Measurements from ENCODE around the gene METAP1D.

The METAP1D gene

GRCh38 chr2:172012677-172013391, 13.1 kb downstream of the METAP1D start:
- Histone ChIP-seq H3K4me1 (ENCODE audit: insufficient read depth, low read length) (peaks cover 16% of the 10 kb centered on the region), H3K9me3 (ENCODE audit: control insufficient read depth, insufficient read depth, low read length) (no peaks in the 10 kb centered on the region), H3K36me3 (ENCODE audit: insufficient read depth, low read length) (no peaks in the 10 kb centered on the region), H3K9ac (ENCODE audit: low read depth, low read length) (no peak overlapping the region)

GRCh38 chr2:172013396-172013795, 13.6 kb downstream of the METAP1D start:
- Histone ChIP-seq H3K4me1 (ENCODE audit: insufficient read depth, low read length) (peaks cover 16% of the 10 kb centered on the region), H3K9ac (ENCODE audit: low read depth, low read length) (no peak overlapping the region)

GRCh38 chr2:172021074-172021931, 21.6 kb downstream of the METAP1D start:
- H3K9me3 ChIP-seq (ENCODE audit: control insufficient read depth, insufficient read depth, low read length), result no peaks in the 10 kb centered on the region

More at GRCh38 chr2:172013396-172013795, 13.6 kb downstream of the METAP1D start:
- H3K36me3 ChIP-seq (ENCODE audit: insufficient read depth, low read length), result no peaks in the 10 kb centered on the region
- H3K9me3 ChIP-seq (ENCODE audit: control insufficient read depth, insufficient read depth, low read length), result no peaks in the 10 kb centered on the region

DNA sequence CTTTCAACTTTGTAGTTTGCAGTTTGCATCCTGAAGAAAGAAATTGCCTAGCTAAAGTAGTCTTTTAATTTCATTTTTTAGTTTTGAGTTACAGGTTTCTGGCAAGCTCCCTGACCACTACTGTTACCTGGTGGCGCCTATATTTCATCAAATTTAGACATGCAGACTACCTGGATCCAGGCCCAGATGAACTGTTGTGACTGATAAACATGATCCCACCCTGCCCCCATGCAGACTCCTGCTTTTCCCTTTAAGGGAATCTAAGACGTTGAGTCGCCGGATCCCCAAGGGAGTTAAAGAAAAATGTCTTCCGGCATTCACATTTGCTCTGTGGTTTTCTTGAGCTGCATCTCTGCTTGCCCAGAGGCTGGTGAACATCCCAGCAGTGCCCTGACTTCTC, 22.2 kb downstream of the METAP1D start:
- no peak overlapping the region for H3K9ac ChIP-seq (ENCODE audit: low read depth, low read length)
- no peaks in the 10 kb centered on the region for H3K9me3 ChIP-seq (ENCODE audit: control insufficient read depth, insufficient read depth, low read length)
- peaks cover 14% of the 10 kb centered on the region for H3K4me1 ChIP-seq (ENCODE audit: insufficient read depth, low read length)
- H3K36me3 ChIP-seq (ENCODE audit: insufficient read depth, low read length), result no peaks in the 10 kb centered on the region

More at GRCh38 chr2:172021074-172021931, 21.6 kb downstream of the METAP1D start:
- Histone ChIP-seq H3K4me1 (ENCODE audit: insufficient read depth, low read length) (peaks cover 14% of the 10 kb centered on the region), H3K36me3 (ENCODE audit: insufficient read depth, low read length) (no peaks in the 10 kb centered on the region), H3K9ac (ENCODE audit: low read depth, low read length) (no peak overlapping the region)

- Histone ChIP-seq H3K9me3 (ENCODE audit: control insufficient read depth, insufficient read depth, low read length) (no peaks in the 10 kb centered on the region), H3K9ac (ENCODE audit: low read depth, low read length) (no peak overlapping the region), H3K4me1 (ENCODE audit: insufficient read depth, low read length) (no peaks in the 10 kb centered on the region), H3K36me3 (ENCODE audit: insufficient read depth, low read length) (no peaks in the 10 kb centered on the region)
Observed at GRCh38 chr2:172031536-172031935, 31.8 kb downstream of the METAP1D start.

GRCh38 chr2:172038121-172038520, 38.4 kb downstream of the METAP1D start:
- Histone ChIP-seq H3K9me3 (ENCODE audit: control insufficient read depth, insufficient read depth, low read length) (no peaks in the 10 kb centered on the region), H3K9ac (ENCODE audit: low read depth, low read length) (no peak overlapping the region), H3K36me3 (ENCODE audit: insufficient read depth, low read length) (no peaks in the 10 kb centered on the region), H3K4me1 (ENCODE audit: insufficient read depth, low read length) (no peaks in the 10 kb centered on the region)

- no peaks in the 10 kb centered on the region for H3K36me3 ChIP-seq (ENCODE audit: insufficient read depth, low read length)
- H3K9ac ChIP-seq (ENCODE audit: low read depth, low read length), result no peak overlapping the region
- no peaks in the 10 kb centered on the region for H3K4me1 ChIP-seq (ENCODE audit: insufficient read depth, low read length)
- H3K9me3 ChIP-seq (ENCODE audit: control insufficient read depth, insufficient read depth, low read length), result no peaks in the 10 kb centered on the region
Observed at GRCh38 chr2:172038604-172039003, 38.9 kb downstream of the METAP1D start.

GRCh38 chr2:172039011-172039704, 39.4 kb downstream of the METAP1D start:
- Histone ChIP-seq H3K36me3 (ENCODE audit: insufficient read depth, low read length) (no peaks in the 10 kb centered on the region), H3K9me3 (ENCODE audit: control insufficient read depth, insufficient read depth, low read length) (no peaks in the 10 kb centered on the region), H3K9ac (ENCODE audit: low read depth, low read length) (no peak overlapping the region)

GRCh38 chr2:172040311-172040710, 40.6 kb downstream of the METAP1D start:
- H3K9ac ChIP-seq (ENCODE audit: low read depth, low read length), result no peak overlapping the region
- no peaks in the 10 kb centered on the region for H3K36me3 ChIP-seq (ENCODE audit: insufficient read depth, low read length)
- no peaks in the 10 kb centered on the region for H3K4me1 ChIP-seq (ENCODE audit: insufficient read depth, low read length)
- no peaks in the 10 kb centered on the region for H3K9me3 ChIP-seq (ENCODE audit: control insufficient read depth, insufficient read depth, low read length)

More at GRCh38 chr2:172039011-172039704, 39.4 kb downstream of the METAP1D start:
- H3K4me1 ChIP-seq (ENCODE audit: insufficient read depth, low read length), result no peaks in the 10 kb centered on the region

DNA sequence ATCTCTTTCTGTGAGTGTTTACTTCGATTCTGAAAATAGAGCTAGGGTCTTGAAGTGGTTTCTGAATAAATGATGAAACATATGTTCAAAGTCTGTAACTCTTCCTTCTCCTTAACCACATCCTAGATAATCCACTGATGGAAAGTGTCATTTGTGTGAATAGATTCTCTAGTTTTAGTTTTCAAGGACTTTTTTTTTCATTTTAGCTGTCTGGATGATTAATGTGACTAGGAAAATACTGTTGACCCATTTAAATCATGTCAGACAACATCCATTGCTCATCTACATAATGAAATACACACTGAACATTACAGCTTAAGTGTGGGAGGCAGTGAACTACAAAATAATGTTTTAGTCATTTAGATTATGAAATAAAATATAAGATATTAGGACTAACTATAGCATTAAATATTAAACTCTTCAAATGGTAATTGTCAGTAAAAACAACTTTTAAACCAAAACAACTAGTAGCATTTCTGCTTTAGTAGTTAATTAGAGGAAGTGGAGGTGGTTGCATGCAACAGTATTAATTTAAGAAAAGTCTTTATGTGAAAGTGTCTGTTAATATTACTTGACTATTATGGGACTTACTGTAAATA, 46.4 kb downstream of the METAP1D start:
- H3K36me3 ChIP-seq (ENCODE audit: insufficient read depth, low read length), result no peaks in the 10 kb centered on the region
- no peak overlapping the region for H3K9ac ChIP-seq (ENCODE audit: low read depth, low read length)
- H3K9me3 ChIP-seq (ENCODE audit: control insufficient read depth, insufficient read depth, low read length), result no peaks in the 10 kb centered on the region
- H3K4me1 ChIP-seq (ENCODE audit: insufficient read depth, low read length), result no peaks in the 10 kb centered on the region

DNA sequence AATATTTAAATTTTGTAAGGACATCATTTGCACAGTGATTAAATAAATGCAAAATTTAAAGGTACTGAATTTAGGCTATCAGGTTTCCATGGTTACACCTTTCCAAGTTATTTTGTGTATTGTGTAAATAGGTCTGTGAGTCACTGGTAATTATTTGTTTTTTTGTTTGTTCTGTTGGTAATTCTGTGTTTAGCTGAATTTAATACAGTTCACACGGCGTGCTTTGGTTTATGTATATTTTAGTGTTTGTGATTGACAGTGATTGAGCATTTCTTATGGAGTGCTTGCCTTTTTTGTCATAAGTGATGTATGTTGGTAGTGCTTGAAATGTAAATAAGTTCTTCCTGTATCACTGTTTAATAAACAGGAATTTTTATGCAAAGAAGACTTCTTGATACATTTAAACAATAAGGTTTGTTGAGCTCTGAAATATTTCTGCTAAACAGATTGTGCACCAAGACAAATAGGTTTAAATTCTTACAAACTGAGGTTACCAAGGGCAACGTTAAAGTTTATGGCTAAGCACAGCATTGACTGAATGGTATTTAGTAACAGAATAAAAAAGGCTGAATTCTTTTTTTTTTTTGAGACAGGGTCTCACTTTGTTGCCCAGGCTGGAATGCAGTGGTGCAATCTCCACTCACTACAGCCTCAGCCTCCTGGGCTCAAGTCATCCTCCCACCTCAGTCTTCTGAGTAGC, 47.3 kb downstream of the METAP1D start:
- H3K4me1 ChIP-seq (ENCODE audit: insufficient read depth, low read length), result peaks cover under 1% of the 10 kb centered on the region; the same call in 1 of the 2 replicates
- no peaks in the 10 kb centered on the region for H3K36me3 ChIP-seq (ENCODE audit: insufficient read depth, low read length)
- H3K9ac ChIP-seq (ENCODE audit: low read depth, low read length), result no peak overlapping the region
- H3K9me3 ChIP-seq (ENCODE audit: control insufficient read depth, insufficient read depth, low read length), result no peaks in the 10 kb centered on the region

GRCh38 chr2:172047566-172048507, 48.1 kb downstream of the METAP1D start:
- Histone ChIP-seq H3K4me1 (ENCODE audit: insufficient read depth, low read length) (peaks cover 6% of the 10 kb centered on the region; the same call in 1 of the 2 replicates), H3K9ac (ENCODE audit: low read depth, low read length) (no peak overlapping the region), H3K36me3 (ENCODE audit: insufficient read depth, low read length) (no peaks in the 10 kb centered on the region), H3K9me3 (ENCODE audit: control insufficient read depth, insufficient read depth, low read length) (no peaks in the 10 kb centered on the region)

Data from ES-I3 (cell line).